Keratinocyte (primary cell): ENCODE data around the gene NDUFV1. TPM values are rescaled to one million over a fixed set of nuclear protein-coding genes. Genes with fewer than 3 reads are reported as not detected.

Experiments
- DNase-seq: peaks from one replicate; pipeline ENCODE4 v3.0.0-alpha.2; 2011; ENCODE audit warnings: low read depth, missing footprints, low spot score
- FAIRE-seq: peaks from 2 replicates; lab custom pipeline; 2011; peaks lifted over from hg19 to GRCh38; lab: Jason Lieb, UNC
- H2AFZ ChIP-seq: 2 replicates; pipeline ENCODE4 v1.6.0; 2012; ENCODE audit warnings: low read length, control low read depth, inconsistent platforms; ENCODE audit not compliant: control insufficient read depth
- H3K27ac ChIP-seq: 2 replicates; pipeline ENCODE4 v1.5.1; 2011; ENCODE audit warnings: low read length; ENCODE audit not compliant: control insufficient read depth, insufficient read depth
- H3K27me3 ChIP-seq: 3 replicates; pipeline ENCODE4 v1.6.0; 2011; ENCODE audit warnings: low read length; ENCODE audit not compliant: control insufficient read depth, insufficient read depth; ENCODE audit errors: extremely low read depth
- H3K36me3 ChIP-seq, 2 experiments: 2 replicates in 1 of 2; 3 replicates in 1 of 2; pipeline ENCODE4 v1.5.1; 2011; ENCODE audit warnings: low read length in 2 of 2, mild to moderate bottlenecking in 1 of 2; ENCODE audit not compliant: control insufficient read depth in 2 of 2, insufficient read depth in 2 of 2; ENCODE audit errors: extremely low read depth in 1 of 2
- H3K4me1 ChIP-seq: 3 replicates; pipeline ENCODE4 v1.5.1; 2011; ENCODE audit warnings: low read length; ENCODE audit not compliant: control insufficient read depth, insufficient read depth; ENCODE audit errors: extremely low read depth
- H3K4me2 ChIP-seq: 3 replicates; pipeline ENCODE4 v1.6.0; 2011; ENCODE audit warnings: low read depth, low read length; ENCODE audit not compliant: control insufficient read depth, insufficient read depth; ENCODE audit errors: extremely low read depth
- H3K4me3 ChIP-seq, 3 experiments: fragments of 200-600 bp in 1 of 3; sonication (generic) in 1 of 3; 2 replicates in 2 of 3; 3 replicates in 1 of 3; pipeline ENCODE4 v1.5.1; 2011 to 2016; ENCODE audit warnings: low read length in 3 of 3, mild to moderate bottlenecking in 3 of 3, control low read depth in 2 of 3, inconsistent platforms in 1 of 3, low read depth in 1 of 3, mixed read lengths in 1 of 3, mixed run types in 1 of 3, moderate library complexity in 1 of 3; ENCODE audit not compliant: control insufficient read depth in 2 of 3, insufficient read depth in 2 of 3; ENCODE audit errors: extremely low read depth in 1 of 3
- H3K79me2 ChIP-seq: 2 replicates; pipeline ENCODE4 v1.6.0; 2012; ENCODE audit warnings: low read length; ENCODE audit not compliant: control insufficient read depth, insufficient read depth
- H3K9ac ChIP-seq: 3 replicates; pipeline ENCODE4 v1.6.0; 2011; ENCODE audit warnings: low read length; ENCODE audit not compliant: control insufficient read depth, insufficient read depth; ENCODE audit errors: extremely low read depth
- H3K9me1 ChIP-seq: 3 replicates; pipeline ENCODE4 v1.6.0; 2011; ENCODE audit warnings: low read length; ENCODE audit not compliant: control insufficient read depth, insufficient read depth; ENCODE audit errors: extremely low read depth
- H3K9me3 ChIP-seq: 2 replicates; pipeline ENCODE4 v1.5.1; 2012; ENCODE audit warnings: low read depth, low read length; ENCODE audit not compliant: control insufficient read depth
- H4K20me1 ChIP-seq: 3 replicates; pipeline ENCODE4 v1.6.0; 2011; ENCODE audit warnings: low read length; ENCODE audit not compliant: control insufficient read depth, insufficient read depth; ENCODE audit errors: extremely low read depth
- CTCF ChIP-seq, 3 experiments: IDR thresholded peaks in 1 of 3; conservative IDR thresholded peaks in 1 of 3; optimal IDR thresholded peaks in 1 of 3; 2 replicates in 2 of 3; 3 replicates in 1 of 3; pipeline versions ENCODE3 to v1.5.1; 2011; ENCODE audit warnings: low read length in 3 of 3, mild to moderate bottlenecking in 3 of 3, moderate library complexity in 2 of 3, control low read depth in 1 of 3, inconsistent platforms in 1 of 3; ENCODE audit not compliant: insufficient read depth in 2 of 3; ENCODE audit errors: extremely low read depth in 1 of 3
- EZH2 ChIP-seq: IDR thresholded peaks from one replicate; pipeline ENCODE4 v1.6.1; 2012; ENCODE audit warnings: inconsistent platforms, mild to moderate bottlenecking, low read length, moderate library complexity
- dilution Hi-C: fragments of 300-500 bp; cut with MboI; formaldehyde crosslinking; loops from one replicate; pipeline ENCODE4 v1.7.0; 2020; ENCODE audit warnings: low sequenced_read_pairs; ENCODE audit not compliant: extremely low pct_ligation_motif_present
- polyA plus RNA-seq, 5 experiments: library from polyadenylated mRNA; depleted of rRNA in 3 of 5; stranded (reverse) in 3 of 5; stranded (forward) in 1 of 5; unstranded in 1 of 5; fragments of >200 nt; gene quantifications; 1 replicate in 1 of 5; 2 replicates in 3 of 5; 3 replicates in 1 of 5; pipeline versions ENCODE4 v1.2.1 to v1.2.3, GENCODE V29; 2011 to 2012; ENCODE audit warnings: missing spikeins in 2 of 5, low read depth in 1 of 5, low replicate concordance in 1 of 5

Gene NDUFV1
- polyA plus RNA-seq, 1 donor (not counting 4 experiments of a cell fraction or from before 2014, with no cell fraction given), result 102 TPM

DNA sequence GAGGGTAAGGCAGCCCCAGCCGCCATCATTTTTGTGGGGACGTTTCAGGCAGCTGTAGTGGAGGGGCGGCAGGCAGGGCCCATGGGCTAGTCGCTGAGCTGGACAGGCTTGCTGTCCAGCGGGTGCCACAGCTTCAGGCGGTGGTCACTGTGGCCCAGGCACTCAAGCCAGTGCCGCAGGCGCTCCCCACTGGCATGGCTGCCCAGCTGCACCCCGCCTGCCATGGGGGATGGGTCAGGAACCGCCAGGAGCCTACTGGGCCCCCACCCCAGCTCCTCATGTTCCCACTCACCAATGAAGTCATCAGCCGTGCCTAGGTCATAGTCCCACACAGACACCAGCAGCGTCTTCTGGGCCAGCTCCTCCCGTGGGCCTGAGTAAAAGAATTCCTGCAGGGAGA, 6.0 kb downstream of the NDUFV1 start:
- no peak overlapping the region for H3K4me2 ChIP-seq
- no peak overlapping the region for H3K9ac ChIP-seq
- H3K9me3 ChIP-seq, result no peaks in the 10 kb centered on the region
- dilution Hi-C loops, result no loop called here
- peaks cover 23 to 28% of the 10 kb centered on the region in 2 experiments for H3K36me3 ChIP-seq
- no peaks in the 10 kb centered on the region for H4K20me1 ChIP-seq
- H3K27ac ChIP-seq, result no peak overlapping the region
- H3K9me1 ChIP-seq, result no peaks in the 10 kb centered on the region
- H3K4me1 ChIP-seq, result peaks cover 13% of the 10 kb centered on the region
- H3K27me3 ChIP-seq, result peaks cover 10% of the 10 kb centered on the region
- FAIRE-seq, result no peak
- peaks cover 7% of the 10 kb centered on the region for H3K79me2 ChIP-seq
- DNase-seq, result no peak
- H2AFZ ChIP-seq, result no peak overlapping the region
- TF ChIP-seq CTCF (optimal IDR thresholded peaks at IDR 0.05 in 1 of 3, IDR thresholded peaks at IDR 0.05 in 1 of 3, conservative IDR thresholded peaks at IDR 0.05 in 1 of 3; ENCODE audit: extremely low read depth in 1 of 3, insufficient read depth in 2 of 3, low read length in 3 of 3) (no peak), EZH2 (no peak)
- H3K4me3 ChIP-seq, result no peak overlapping the region

DNA sequence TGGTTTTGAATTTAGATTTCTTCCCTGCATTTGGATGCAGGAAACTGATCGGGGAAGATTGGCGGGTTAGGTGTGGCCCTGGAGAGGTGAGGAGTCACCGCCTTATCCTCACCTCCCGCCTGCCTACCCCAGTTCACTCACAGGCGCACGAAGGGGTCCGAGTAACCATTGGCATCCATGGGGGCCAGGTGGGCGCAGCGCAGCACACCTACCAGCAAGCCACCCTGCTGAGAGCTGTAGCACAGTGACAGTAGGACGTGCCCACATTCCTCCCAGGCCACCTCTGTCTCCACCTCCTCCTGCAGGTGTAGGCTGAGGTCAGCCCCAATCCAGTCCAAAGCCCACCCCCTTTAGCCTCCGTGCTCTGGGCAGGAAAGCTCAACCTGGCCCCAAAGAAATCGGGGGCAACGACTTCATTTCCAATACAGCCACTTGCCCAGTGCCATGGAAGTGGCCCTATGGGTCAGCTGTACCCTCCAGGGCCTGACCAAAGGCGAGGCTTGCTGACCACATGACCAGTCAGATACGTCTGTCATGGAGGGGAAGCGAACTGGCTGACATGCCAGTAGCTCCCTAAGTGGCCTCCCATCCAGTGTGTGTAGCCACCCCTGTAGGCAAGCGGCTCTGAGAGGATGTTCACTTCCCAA, 6.7 kb downstream of the NDUFV1 start:
- Histone ChIP-seq H3K9me1 (no peaks in the 10 kb centered on the region), H4K20me1 (no peaks in the 10 kb centered on the region), H3K36me3 (peaks cover 23 to 28% of the 10 kb centered on the region in 2 experiments), H3K27ac (peak overlapping the region; percentile 84), H3K9me3 (no peaks in the 10 kb centered on the region), H3K4me2 (peak overlapping the region; percentile 83), H2AFZ (peak overlapping the region; percentile 89), H3K4me3 (peak overlapping the region in 1 of 3 experiments; percentile 50), H3K9ac (peak overlapping the region; percentile 81), H3K79me2 (peaks cover 1% of the 10 kb centered on the region), H3K4me1 (peaks cover 13% of the 10 kb centered on the region), H3K27me3 (peaks cover 10% of the 10 kb centered on the region)
- FAIRE-seq (no peak), DNase-seq (no peak)
- dilution Hi-C loops, result no loop called here
- TF ChIP-seq CTCF (optimal IDR thresholded peaks at IDR 0.05 in 1 of 3, IDR thresholded peaks at IDR 0.05 in 1 of 3, conservative IDR thresholded peaks at IDR 0.05 in 1 of 3; ENCODE audit: extremely low read depth in 1 of 3, insufficient read depth in 2 of 3, low read length in 3 of 3) (no peak), EZH2 (no peak)
